Endodermal cell (in vitro differentiated cells): ENCODE data around the gene ZNF446. TPM values are rescaled to one million over a fixed set of nuclear protein-coding genes. Genes with fewer than 3 reads are reported as not detected.

Source experiments
- DNase-seq: peaks from one replicate; pipeline ENCODE4 v3.0.0-alpha.2; 2017
- H3K27ac ChIP-seq: 2 replicates; pipeline ENCODE4 v1.5.1; 2013; ENCODE audit warnings: mild to moderate bottlenecking, low read depth, low read length, moderate library complexity
- H3K27me3 ChIP-seq: 2 replicates; pipeline ENCODE4 v1.6.1; 2013; ENCODE audit warnings: mild to moderate bottlenecking, low read length, moderate library complexity; ENCODE audit not compliant: insufficient read depth, control insufficient read depth, poor library complexity, severe bottlenecking
- H3K36me3 ChIP-seq: 2 replicates; pipeline ENCODE4 v1.7.0; 2013; ENCODE audit warnings: mild to moderate bottlenecking, low read length, moderate library complexity; ENCODE audit not compliant: control insufficient read depth, insufficient read depth
- H3K4me1 ChIP-seq: one replicate; pipeline ENCODE4 v1.7.0; 2013; ENCODE audit warnings: low read length; ENCODE audit not compliant: control insufficient read depth, insufficient read depth
- H3K4me3 ChIP-seq: 2 replicates; pipeline ENCODE4 v1.5.1; 2013; ENCODE audit warnings: mild to moderate bottlenecking, low read length, moderate library complexity
- H3K9ac ChIP-seq: 2 replicates; pipeline ENCODE4 v1.6.1; 2013; ENCODE audit warnings: mild to moderate bottlenecking, low read length, moderate library complexity; ENCODE audit not compliant: poor library complexity, severe bottlenecking; ENCODE audit errors: extremely low read depth
- H3K9me3 ChIP-seq: 2 replicates; pipeline ENCODE4 v1.6.1; 2013; ENCODE audit warnings: mild to moderate bottlenecking, low read length, moderate library complexity; ENCODE audit not compliant: control insufficient read depth
- H3K27ac Mint-ChIP-seq: 2 replicates; pipeline ENCODE4 v1.8.0; 2020; ENCODE audit warnings: mixed read lengths
- H3K27me3 Mint-ChIP-seq: 2 replicates; pipeline ENCODE4 v1.8.0; 2021; ENCODE audit warnings: mild to moderate bottlenecking, mixed read lengths; ENCODE audit not compliant: insufficient read depth
- H3K36me3 Mint-ChIP-seq: 2 replicates; pipeline ENCODE4 v1.8.0; 2020; ENCODE audit warnings: low read depth, mixed read lengths
- H3K4me1 Mint-ChIP-seq: 2 replicates; pipeline ENCODE4 v1.8.0; 2020; ENCODE audit warnings: mixed read lengths
- H3K4me3 Mint-ChIP-seq: 2 replicates; pipeline ENCODE4 v1.8.0; 2020; ENCODE audit warnings: mild to moderate bottlenecking, moderate library complexity, mixed read lengths
- H3K9me3 Mint-ChIP-seq: 2 replicates; pipeline ENCODE4 v1.8.0; 2020; ENCODE audit warnings: mild to moderate bottlenecking, mixed read lengths
- WGBS, 2 experiments: methylation state at CpG; one replicate each; pipeline versions ENCODE4 v1.1.5 to v1.1.7; 2013; ENCODE audit warnings: missing lambda C conversion rate in 2 of 2, mixed read lengths in 1 of 2; ENCODE audit not compliant: insufficient coverage in 1 of 2, insufficient read length in 1 of 2; 5-methylcytosine and 5-hydroxymethylcytosine counted together
- total RNA-seq, 2 donors: library from RNA; stranded (reverse); fragmentation: NEBNext Ultra II Directional in 1 of 2; extraction: Animal tissue kit (Norgen Biotek cat#: 25700) in 1 of 2; gene quantifications; 2 replicates in 1 of 2; 3 replicates in 1 of 2; pipeline ENCODE4 v1.2.1, GENCODE V29; 2021
- TF ChIP-seq, protein P1 (sequence below): fragments of 200-600 bp; sonication (generic); conservative IDR thresholded peaks from 2 replicates; pipeline ENCODE4 v1.5.0; 2021; ENCODE audit warnings: antibody characterized with exemption, mild to moderate bottlenecking

Gene ZNF446
- total RNA-seq, 2 donors from 2014 or later: 10.4 to 10.7 TPM

- Mint-ChIP-seq H3K27me3 (peaks cover 37% of the 10 kb centered on the region), H3K4me1 (peaks cover 6% of the 10 kb centered on the region), H3K36me3 (peaks cover 12% of the 10 kb centered on the region), H3K27ac (no peak overlapping the region), H3K4me3 (no peak overlapping the region), H3K9me3 (peaks cover 19% of the 10 kb centered on the region)
- 83 to 91% methylated on average over 5 to 6 of the region's 6 CpGs for WGBS, 2 experiments
- Histone ChIP-seq H3K27ac (no peak overlapping the region), H3K36me3 (peaks cover 4% of the 10 kb centered on the region), H3K4me1 (no peaks in the 10 kb centered on the region), H3K27me3 (peaks cover 19% of the 10 kb centered on the region), H3K9ac (no peak overlapping the region), H3K9me3 (peaks cover 21% of the 10 kb centered on the region), H3K4me3 (no peak overlapping the region)
- DNase-seq: no peak
- TF ChIP-seq, protein P1, sequence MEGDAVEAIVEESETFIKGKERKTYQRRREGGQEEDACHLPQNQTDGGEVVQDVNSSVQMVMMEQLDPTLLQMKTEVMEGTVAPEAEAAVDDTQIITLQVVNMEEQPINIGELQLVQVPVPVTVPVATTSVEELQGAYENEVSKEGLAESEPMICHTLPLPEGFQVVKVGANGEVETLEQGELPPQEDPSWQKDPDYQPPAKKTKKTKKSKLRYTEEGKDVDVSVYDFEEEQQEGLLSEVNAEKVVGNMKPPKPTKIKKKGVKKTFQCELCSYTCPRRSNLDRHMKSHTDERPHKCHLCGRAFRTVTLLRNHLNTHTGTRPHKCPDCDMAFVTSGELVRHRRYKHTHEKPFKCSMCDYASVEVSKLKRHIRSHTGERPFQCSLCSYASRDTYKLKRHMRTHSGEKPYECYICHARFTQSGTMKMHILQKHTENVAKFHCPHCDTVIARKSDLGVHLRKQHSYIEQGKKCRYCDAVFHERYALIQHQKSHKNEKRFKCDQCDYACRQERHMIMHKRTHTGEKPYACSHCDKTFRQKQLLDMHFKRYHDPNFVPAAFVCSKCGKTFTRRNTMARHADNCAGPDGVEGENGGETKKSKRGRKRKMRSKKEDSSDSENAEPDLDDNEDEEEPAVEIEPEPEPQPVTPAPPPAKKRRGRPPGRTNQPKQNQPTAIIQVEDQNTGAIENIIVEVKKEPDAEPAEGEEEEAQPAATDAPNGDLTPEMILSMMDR: no peak
Measured at GRCh38 chr19:58453743-58454142, 22.4 kb upstream of the ZNF446 start.

GRCh38 chr19:58455306-58455705 is 20.8 kb upstream of the ZNF446 start:
- Mint-ChIP-seq H3K4me3 (no peak overlapping the region), H3K36me3 (peaks cover 12% of the 10 kb centered on the region), H3K27ac (no peak overlapping the region), H3K4me1 (peaks cover 6% of the 10 kb centered on the region), H3K27me3 (peaks cover 24% of the 10 kb centered on the region), H3K9me3 (peaks cover 5% of the 10 kb centered on the region)
- no peak overlapping the region for H3K9ac ChIP-seq
- WGBS, 2 experiments: 94 to 96% methylated on average over 4 to 16 of the region's 21 CpGs
- TF ChIP-seq, protein P1: no peak
- peaks cover 4% of the 10 kb centered on the region for H3K36me3 ChIP-seq
- no peak overlapping the region for H3K27ac ChIP-seq
- peaks cover 5% of the 10 kb centered on the region for H3K9me3 ChIP-seq
- H3K4me1 ChIP-seq: no peaks in the 10 kb centered on the region
- no peak for DNase-seq
- peaks cover 9% of the 10 kb centered on the region for H3K27me3 ChIP-seq
- no peak overlapping the region for H3K4me3 ChIP-seq

DNA sequence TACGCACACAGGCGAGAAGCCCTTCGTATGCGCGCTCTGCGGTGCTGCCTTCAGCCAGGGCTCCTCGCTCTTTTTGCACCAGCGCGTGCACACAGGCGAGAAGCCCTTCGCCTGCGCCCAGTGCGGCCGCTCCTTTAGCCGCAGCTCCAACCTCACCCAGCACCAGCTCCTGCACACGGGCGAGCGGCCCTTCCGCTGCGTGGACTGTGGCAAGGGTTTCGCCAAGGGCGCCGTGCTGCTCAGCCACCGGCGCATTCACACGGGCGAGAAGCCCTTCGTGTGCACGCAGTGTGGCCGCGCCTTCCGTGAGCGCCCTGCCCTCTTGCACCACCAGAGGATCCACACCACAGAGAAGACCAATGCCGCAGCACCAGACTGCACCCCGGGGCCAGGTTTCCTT is 20.0 kb upstream of the ZNF446 start:
- Histone ChIP-seq H3K27me3 (peaks cover under 1% of the 10 kb centered on the region), H3K4me1 (no peaks in the 10 kb centered on the region), H3K36me3 (peaks cover 4% of the 10 kb centered on the region), H3K9ac (no peak overlapping the region), H3K4me3 (no peak overlapping the region), H3K9me3 (no peaks in the 10 kb centered on the region), H3K27ac (no peak overlapping the region)
- H3K36me3 Mint-ChIP-seq: peaks cover 12% of the 10 kb centered on the region
- WGBS, 2 experiments: 94 to 97% methylated on average over 10 to 35 of the region's 35 CpGs
- TF ChIP-seq, protein P1: no peak
- H3K4me3 Mint-ChIP-seq: no peak overlapping the region
- H3K9me3 Mint-ChIP-seq: no peaks in the 10 kb centered on the region
- H3K27me3 Mint-ChIP-seq: peaks cover 17% of the 10 kb centered on the region
- H3K27ac Mint-ChIP-seq: no peak overlapping the region
- DNase-seq: no peak
- H3K4me1 Mint-ChIP-seq: peaks cover 3% of the 10 kb centered on the region
